ENCODE data around the gene RIT2. TPM values are rescaled to one million over a fixed set of nuclear protein-coding genes. Genes with fewer than 3 reads are reported as not detected.

The RIT2 gene
- total RNA-seq, 1 donor from 2014 or later: not detected

DNA sequence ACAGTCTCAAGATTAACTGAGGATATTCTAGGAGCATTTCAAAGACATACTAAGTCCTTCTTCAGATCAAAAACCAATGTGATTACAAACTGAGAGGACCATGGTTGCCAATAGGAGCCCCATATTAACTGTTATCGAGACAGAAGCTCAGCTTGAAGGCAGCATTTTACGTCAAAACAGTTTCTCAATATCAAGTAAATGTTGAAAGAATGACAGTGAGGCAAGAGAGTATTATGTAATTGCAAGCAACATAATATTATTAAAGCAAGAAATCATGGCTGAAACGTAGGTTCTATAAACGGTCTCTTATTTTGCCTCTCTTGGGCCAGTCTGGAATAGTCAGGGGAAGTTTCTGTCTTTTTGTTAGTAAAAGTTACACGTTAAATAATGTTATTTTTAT, 22.9 kb downstream of the RIT2 start:
- Mint-ChIP-seq H3K4me3 (no peak overlapping the region), H3K27me3 (ENCODE audit: low read depth) (no peaks in the 10 kb centered on the region), H3K4me1 (peaks cover 2% of the 10 kb centered on the region), H3K27ac (no peak overlapping the region), H3K9me3 (peaks cover 20% of the 10 kb centered on the region), H3K36me3 (peaks cover 3% of the 10 kb centered on the region)
- TF ChIP-seq, protein P1, sequence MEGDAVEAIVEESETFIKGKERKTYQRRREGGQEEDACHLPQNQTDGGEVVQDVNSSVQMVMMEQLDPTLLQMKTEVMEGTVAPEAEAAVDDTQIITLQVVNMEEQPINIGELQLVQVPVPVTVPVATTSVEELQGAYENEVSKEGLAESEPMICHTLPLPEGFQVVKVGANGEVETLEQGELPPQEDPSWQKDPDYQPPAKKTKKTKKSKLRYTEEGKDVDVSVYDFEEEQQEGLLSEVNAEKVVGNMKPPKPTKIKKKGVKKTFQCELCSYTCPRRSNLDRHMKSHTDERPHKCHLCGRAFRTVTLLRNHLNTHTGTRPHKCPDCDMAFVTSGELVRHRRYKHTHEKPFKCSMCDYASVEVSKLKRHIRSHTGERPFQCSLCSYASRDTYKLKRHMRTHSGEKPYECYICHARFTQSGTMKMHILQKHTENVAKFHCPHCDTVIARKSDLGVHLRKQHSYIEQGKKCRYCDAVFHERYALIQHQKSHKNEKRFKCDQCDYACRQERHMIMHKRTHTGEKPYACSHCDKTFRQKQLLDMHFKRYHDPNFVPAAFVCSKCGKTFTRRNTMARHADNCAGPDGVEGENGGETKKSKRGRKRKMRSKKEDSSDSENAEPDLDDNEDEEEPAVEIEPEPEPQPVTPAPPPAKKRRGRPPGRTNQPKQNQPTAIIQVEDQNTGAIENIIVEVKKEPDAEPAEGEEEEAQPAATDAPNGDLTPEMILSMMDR (IDR thresholded peaks at IDR 0.05; ENCODE audit: unreplicated experiment): no peak
- DNase-seq (ENCODE audit: low spot score in 2 of 2, unreplicated experiment in 2 of 2): no peak

DNA sequence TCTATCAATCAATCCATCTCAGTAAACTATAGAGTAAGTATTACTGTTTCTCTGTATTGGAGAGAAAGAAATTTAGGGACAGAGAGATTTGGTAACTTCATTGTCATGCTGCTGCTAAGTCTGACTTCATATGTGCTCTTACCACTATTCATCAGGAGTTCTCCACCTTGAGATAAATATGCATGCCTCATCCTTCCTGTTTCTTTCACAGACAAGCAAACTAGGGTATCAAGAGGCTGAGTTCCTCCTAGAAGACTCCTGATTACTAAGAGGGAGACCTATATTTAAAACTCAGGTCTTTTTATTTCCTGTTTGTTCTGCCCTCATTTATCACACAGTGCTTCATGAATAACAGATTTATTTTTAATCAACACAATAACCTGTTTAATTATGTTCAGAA, 34.1 kb downstream of the RIT2 start:
- TF ChIP-seq, protein P1 (IDR thresholded peaks at IDR 0.05; ENCODE audit: unreplicated experiment): no peak
- Mint-ChIP-seq H3K27me3 (ENCODE audit: low read depth) (no peaks in the 10 kb centered on the region), H3K36me3 (no peaks in the 10 kb centered on the region), H3K4me1 (peaks cover 16% of the 10 kb centered on the region), H3K9me3 (peaks cover 13% of the 10 kb centered on the region), H3K27ac (no peak overlapping the region), H3K4me3 (no peak overlapping the region)
- DNase-seq (ENCODE audit: low spot score in 2 of 2, unreplicated experiment in 2 of 2): no peak

DNA sequence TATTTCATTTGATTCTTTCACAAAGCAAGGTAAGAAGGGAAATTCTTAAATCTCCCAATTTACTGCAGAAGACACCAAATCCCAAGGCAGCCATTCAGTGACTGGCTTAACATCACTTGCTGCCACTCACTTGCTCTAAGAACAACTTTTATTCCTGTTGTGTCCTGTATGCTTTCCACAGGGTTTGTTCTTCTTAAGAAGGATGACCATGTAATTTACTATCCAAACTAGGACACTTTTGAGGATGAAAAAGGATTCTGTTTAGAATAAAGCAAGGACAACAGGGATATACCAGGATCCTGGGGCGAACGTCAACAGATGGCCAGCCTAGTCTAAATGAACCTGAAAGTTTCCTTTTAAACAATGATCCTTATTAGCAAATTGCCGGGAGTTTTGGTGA, 34.8 kb downstream of the RIT2 start:
- Mint-ChIP-seq H3K4me1 (peaks cover 16% of the 10 kb centered on the region), H3K36me3 (no peaks in the 10 kb centered on the region), H3K27ac (no peak overlapping the region), H3K9me3 (peaks cover 13% of the 10 kb centered on the region), H3K27me3 (ENCODE audit: low read depth) (no peaks in the 10 kb centered on the region), H3K4me3 (no peak overlapping the region)
- DNase-seq (ENCODE audit: low spot score in 2 of 2, unreplicated experiment in 2 of 2): no peak
- TF ChIP-seq, protein P1 (IDR thresholded peaks at IDR 0.05; ENCODE audit: unreplicated experiment): no peak

DNA sequence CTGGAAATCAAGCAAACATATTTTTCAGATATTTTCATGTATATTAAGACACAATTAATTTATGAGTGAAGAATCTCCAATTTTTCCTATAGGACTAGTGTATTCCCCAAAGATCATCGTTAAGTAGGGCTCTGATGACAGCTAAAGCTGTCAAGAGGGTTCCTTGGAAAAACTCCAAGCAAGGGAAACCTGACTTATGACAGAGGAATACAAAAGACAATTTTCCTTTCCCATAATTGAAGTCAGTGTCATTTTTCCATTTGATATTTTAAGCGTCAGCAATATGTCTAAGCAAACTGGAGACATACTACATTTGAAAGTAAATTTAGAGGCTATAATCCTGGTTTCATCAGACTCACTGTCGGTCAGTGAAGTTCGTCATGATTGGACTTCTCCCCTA, 36.1 kb downstream of the RIT2 start:
- peaks cover 5% of the 10 kb centered on the region for H3K9me3 Mint-ChIP-seq
- no peak overlapping the region for H3K27ac Mint-ChIP-seq
- H3K36me3 Mint-ChIP-seq: no peaks in the 10 kb centered on the region
- H3K4me1 Mint-ChIP-seq: peaks cover 16% of the 10 kb centered on the region
- H3K27me3 Mint-ChIP-seq (ENCODE audit: low read depth): no peaks in the 10 kb centered on the region
- TF ChIP-seq, protein P1 (IDR thresholded peaks at IDR 0.05; ENCODE audit: unreplicated experiment): no peak
- no peak for DNase-seq (ENCODE audit: low spot score in 2 of 2, unreplicated experiment in 2 of 2)
- H3K4me3 Mint-ChIP-seq: no peak overlapping the region

DNA sequence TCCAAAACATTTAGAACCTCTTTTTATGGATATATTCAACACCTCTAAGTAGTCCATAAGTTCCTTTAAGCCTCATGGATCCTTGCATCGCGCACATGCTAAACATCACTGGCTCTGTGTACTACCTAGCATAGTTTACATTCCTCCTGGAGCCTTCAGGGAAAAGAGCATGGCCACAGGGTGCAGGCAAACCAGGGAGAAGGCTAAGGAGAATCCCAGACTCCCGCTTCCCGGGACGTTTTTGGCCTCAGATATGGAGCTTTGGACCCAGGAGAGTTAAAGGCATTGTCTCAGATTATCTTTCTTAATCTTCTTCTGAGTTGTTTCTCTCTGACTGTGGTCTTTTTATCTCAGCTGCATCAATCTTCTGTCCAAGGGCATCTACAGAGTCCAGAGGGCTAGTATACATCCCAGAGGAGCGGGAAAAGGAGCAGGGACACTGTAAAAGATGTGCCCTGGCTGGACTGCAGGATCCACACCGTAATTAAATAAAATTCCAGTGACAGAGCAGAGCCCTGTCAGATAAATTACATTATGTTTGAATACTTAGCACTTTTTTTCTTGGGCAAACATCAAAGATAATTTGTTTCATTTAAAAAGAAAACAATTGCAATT, 36.9 kb downstream of the RIT2 start:
- DNase-seq (ENCODE audit: low spot score in 2 of 2, unreplicated experiment in 2 of 2): peak in 1 of 2 experiments; percentile 37
- Mint-ChIP-seq H3K36me3 (no peaks in the 10 kb centered on the region), H3K9me3 (peaks cover under 1% of the 10 kb centered on the region), H3K4me3 (no peak overlapping the region), H3K4me1 (peaks cover 16% of the 10 kb centered on the region), H3K27me3 (ENCODE audit: low read depth) (no peaks in the 10 kb centered on the region), H3K27ac (no peak overlapping the region)
- TF ChIP-seq, protein P1 (IDR thresholded peaks at IDR 0.05; ENCODE audit: unreplicated experiment): no peak

Measured in mesothelial cell of epicardium (in vitro differentiated cells).